Measurements from ENCODE around the gene ACLY.
"Not testable (repeated sequence)": the region's sequence is repeated elsewhere in the genome, so short reads cannot be mapped to it uniquely, and the experiment has no call there.

ACLY gene

GRCh38 chr17:41882756-41883155 is 36.0 kb downstream of the ACLY start:
- H3K27me3 Mint-ChIP-seq, result no peaks in the 10 kb centered on the region
- peaks cover 12% of the 10 kb centered on the region for H3K36me3 Mint-ChIP-seq
- H3K4me3 Mint-ChIP-seq, result no peak overlapping the region
- no peaks in the 10 kb centered on the region for H3K4me1 Mint-ChIP-seq (ENCODE audit: low read depth)
- no peaks in the 10 kb centered on the region for H3K9me3 Mint-ChIP-seq (ENCODE audit: low read depth)
- H3K27ac Mint-ChIP-seq, result no peak overlapping the region

DNA sequence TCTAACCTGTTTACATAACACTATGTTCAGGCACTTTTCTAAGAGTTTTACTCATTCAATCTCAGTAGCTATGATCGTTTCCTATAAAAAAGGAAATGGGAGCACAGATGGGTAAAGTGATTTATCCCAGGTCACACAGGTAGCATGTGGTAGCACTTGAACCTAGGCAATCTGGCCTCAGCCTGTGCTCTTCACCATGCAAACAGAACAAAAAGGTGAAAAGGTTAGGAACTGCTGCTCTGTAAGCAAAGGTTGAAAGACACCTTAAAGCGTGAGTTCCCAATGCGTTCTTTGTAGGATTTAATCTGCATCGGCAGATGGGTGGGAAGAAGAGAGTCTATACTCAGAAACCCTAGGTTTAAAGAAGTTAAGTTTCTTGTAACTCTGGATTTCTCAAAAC is 38.6 kb downstream of the ACLY start:
- Mint-ChIP-seq H3K27ac (peak overlapping the region; percentile 11), H3K4me3 (no peak overlapping the region), H3K36me3 (peaks cover 12% of the 10 kb centered on the region), H3K4me1 (ENCODE audit: low read depth) (no peaks in the 10 kb centered on the region), H3K9me3 (ENCODE audit: low read depth) (no peaks in the 10 kb centered on the region), H3K27me3 (no peaks in the 10 kb centered on the region)

GRCh38 chr17:41874293-41874670 is 44.5 kb downstream of the ACLY start:
- not testable (repeated sequence) for H3K4me1 Mint-ChIP-seq (ENCODE audit: low read depth); H3K27me3 Mint-ChIP-seq; H3K4me3 Mint-ChIP-seq; H3K36me3 Mint-ChIP-seq; H3K27ac Mint-ChIP-seq; H3K9me3 Mint-ChIP-seq (ENCODE audit: low read depth)

DNA sequence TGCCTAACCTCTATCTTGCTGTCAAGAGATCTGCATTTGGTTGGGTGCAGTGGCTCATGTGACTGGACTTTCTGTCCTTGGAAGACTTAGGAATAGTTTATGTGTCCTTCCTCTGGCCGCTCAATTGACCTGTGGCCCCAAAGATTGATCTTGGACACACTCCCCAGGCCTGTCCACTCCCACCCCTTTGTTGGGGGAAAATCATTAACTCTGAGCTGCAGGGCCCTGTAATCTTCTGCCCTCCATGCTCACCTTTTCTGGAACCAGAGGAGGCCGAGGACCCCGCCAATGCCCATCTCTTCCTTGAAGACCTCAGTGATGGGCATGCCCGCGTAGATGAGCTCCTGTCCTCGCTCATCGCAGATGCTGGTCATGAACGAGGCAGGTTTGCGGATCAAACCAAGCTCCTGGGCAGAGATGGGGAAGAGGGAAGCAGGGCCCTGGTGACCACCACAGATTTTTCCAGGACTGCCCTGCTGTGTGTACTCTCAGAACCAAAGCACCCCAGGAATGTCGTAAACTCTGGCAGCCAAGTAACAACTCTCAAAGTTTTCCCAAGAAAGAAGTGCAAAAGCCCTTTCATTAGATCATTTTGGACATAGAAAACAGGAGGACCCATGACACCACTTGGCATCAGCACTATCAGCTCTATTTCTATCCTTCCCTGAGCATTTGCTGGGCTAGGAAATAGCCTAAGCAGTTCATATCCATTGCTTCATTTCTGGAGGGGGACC is 45.0 kb downstream of the ACLY start:
- Mint-ChIP-seq H3K36me3 (peaks cover 11% of the 10 kb centered on the region), H3K4me1 (ENCODE audit: low read depth) (peaks cover 6% of the 10 kb centered on the region), H3K4me3 (no peak overlapping the region)

DNA sequence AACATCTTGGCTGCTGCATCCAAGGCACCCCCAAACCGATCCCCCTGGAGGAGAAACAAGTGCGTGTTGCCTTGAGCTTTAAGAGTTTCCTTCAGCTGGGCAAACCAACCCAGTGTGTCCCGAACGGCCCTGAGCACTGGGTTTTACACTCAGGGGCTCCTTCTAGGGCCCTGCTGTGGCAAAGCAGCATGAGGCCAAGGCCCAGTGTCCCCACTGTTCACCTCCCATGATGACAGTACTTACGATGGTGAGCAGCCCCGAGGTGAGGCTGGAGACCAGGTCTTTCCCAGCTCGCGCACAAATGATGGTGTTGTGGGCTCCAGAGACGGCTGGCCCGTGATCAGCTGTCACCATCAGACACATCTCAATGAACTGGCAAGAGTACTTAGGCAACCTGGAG is 47.0 kb downstream of the ACLY start:
- no peak overlapping the region for H3K4me3 Mint-ChIP-seq
- H3K4me1 Mint-ChIP-seq (ENCODE audit: low read depth), result peaks cover 18% of the 10 kb centered on the region
- H3K36me3 Mint-ChIP-seq, result peaks cover 8% of the 10 kb centered on the region
- no peaks in the 10 kb centered on the region for H3K27me3 Mint-ChIP-seq
- peak overlapping the region; percentile 16 for H3K27ac Mint-ChIP-seq
- H3K9me3 Mint-ChIP-seq (ENCODE audit: low read depth), result no peaks in the 10 kb centered on the region

More for the DNA sequence above, 45.0 kb downstream of the ACLY start:
- Mint-ChIP-seq H3K27ac (peak overlapping the region; percentile 34), H3K27me3 (no peaks in the 10 kb centered on the region), H3K9me3 (ENCODE audit: low read depth) (no peaks in the 10 kb centered on the region)

GRCh38 chr17:41870627-41871026 is 48.1 kb downstream of the ACLY start:
- peaks cover 19% of the 10 kb centered on the region for H3K4me1 Mint-ChIP-seq (ENCODE audit: low read depth)
- peaks cover 8% of the 10 kb centered on the region for H3K36me3 Mint-ChIP-seq
- no peak overlapping the region for H3K4me3 Mint-ChIP-seq
- H3K27ac Mint-ChIP-seq, result no peak overlapping the region
- no peaks in the 10 kb centered on the region for H3K9me3 Mint-ChIP-seq (ENCODE audit: low read depth)
- H3K27me3 Mint-ChIP-seq, result no peaks in the 10 kb centered on the region

- Mint-ChIP-seq H3K36me3 (peaks cover 8% of the 10 kb centered on the region), H3K27me3 (no peaks in the 10 kb centered on the region), H3K4me3 (no peak overlapping the region), H3K27ac (peak overlapping the region; percentile 77), H3K9me3 (ENCODE audit: low read depth) (no peaks in the 10 kb centered on the region), H3K4me1 (ENCODE audit: low read depth) (peaks cover 21% of the 10 kb centered on the region)
Measured at GRCh38 chr17:41870097-41870496, 48.7 kb downstream of the ACLY start.

GRCh38 chr17:41869426-41869825 is 49.3 kb downstream of the ACLY start:
- peaks cover 8% of the 10 kb centered on the region for H3K36me3 Mint-ChIP-seq
- peaks cover 21% of the 10 kb centered on the region for H3K4me1 Mint-ChIP-seq (ENCODE audit: low read depth)
- no peaks in the 10 kb centered on the region for H3K27me3 Mint-ChIP-seq
- H3K9me3 Mint-ChIP-seq (ENCODE audit: low read depth), result no peaks in the 10 kb centered on the region
- H3K27ac Mint-ChIP-seq, result peak overlapping the region; percentile 77
- H3K4me3 Mint-ChIP-seq, result peak overlapping the region; percentile 10

DNA sequence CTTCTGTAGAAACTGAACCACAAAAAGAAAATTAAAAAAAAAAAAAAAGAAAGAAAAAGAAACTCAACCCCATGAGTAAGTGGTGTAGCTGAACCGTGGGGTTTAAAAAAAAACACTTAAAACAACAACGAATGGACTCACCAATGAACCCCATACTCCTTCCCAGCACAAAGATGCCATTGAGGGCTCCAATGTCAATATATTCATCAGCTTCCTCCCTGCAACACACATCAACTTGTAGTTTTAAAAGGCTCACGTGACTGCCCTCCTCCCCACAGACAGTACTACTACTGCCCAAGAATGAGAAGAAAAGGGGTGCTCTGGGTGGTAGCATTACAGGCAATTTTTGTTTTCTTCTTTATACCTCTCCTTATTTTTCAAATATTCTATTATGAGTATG is 50.2 kb downstream of the ACLY start:
- H3K27me3 Mint-ChIP-seq, result no peaks in the 10 kb centered on the region
- H3K36me3 Mint-ChIP-seq, result peaks cover 8% of the 10 kb centered on the region
- no peaks in the 10 kb centered on the region for H3K9me3 Mint-ChIP-seq (ENCODE audit: low read depth)
- peak overlapping the region; percentile 77 for H3K27ac Mint-ChIP-seq
- peaks cover 21% of the 10 kb centered on the region for H3K4me1 Mint-ChIP-seq (ENCODE audit: low read depth)
- H3K4me3 Mint-ChIP-seq, result peak overlapping the region; percentile 25

GRCh38 chr17:41865596-41865893 is 53.2 kb downstream of the ACLY start:
- H3K36me3 Mint-ChIP-seq, result peaks cover 4% of the 10 kb centered on the region
- H3K27ac Mint-ChIP-seq, result peak overlapping the region; percentile 72
- peaks cover 35% of the 10 kb centered on the region for H3K4me1 Mint-ChIP-seq (ENCODE audit: low read depth)
- no peaks in the 10 kb centered on the region for H3K9me3 Mint-ChIP-seq (ENCODE audit: low read depth)
- no peak overlapping the region for H3K4me3 Mint-ChIP-seq
- H3K27me3 Mint-ChIP-seq, result no peaks in the 10 kb centered on the region

- Mint-ChIP-seq H3K36me3 (peaks cover 4% of the 10 kb centered on the region), H3K4me1 (ENCODE audit: low read depth) (peaks cover 40% of the 10 kb centered on the region), H3K9me3 (ENCODE audit: low read depth) (no peaks in the 10 kb centered on the region), H3K4me3 (no peak within 1 kb of the TSS), H3K27me3 (no peaks in the 10 kb centered on the region), H3K27ac (peak within 1 kb of the TSS; percentile 72)
Measured at GRCh38 chr17:41864836-41865595, 53.7 kb downstream of the ACLY start, which contains the start of gene KLHL11. TSS of gene KLHL11 (minus strand) at chr17:41865423. CDS start at chr17:41865370, 53 bp downstream.

GRCh38 chr17:41864498-41864835 is 54.3 kb downstream of the ACLY start:
- no peak overlapping the region for H3K4me3 Mint-ChIP-seq
- no peaks in the 10 kb centered on the region for H3K27me3 Mint-ChIP-seq
- peaks cover 4% of the 10 kb centered on the region for H3K36me3 Mint-ChIP-seq
- peaks cover 45% of the 10 kb centered on the region for H3K4me1 Mint-ChIP-seq (ENCODE audit: low read depth)
- H3K27ac Mint-ChIP-seq, result no peak overlapping the region
- no peaks in the 10 kb centered on the region for H3K9me3 Mint-ChIP-seq (ENCODE audit: low read depth)

GRCh38 chr17:41863074-41863848 is 55.5 kb downstream of the ACLY start:
- Mint-ChIP-seq H3K4me3 (no peak overlapping the region), H3K36me3 (no peaks in the 10 kb centered on the region), H3K27ac (no peak overlapping the region), H3K27me3 (no peaks in the 10 kb centered on the region), H3K4me1 (ENCODE audit: low read depth) (peaks cover 39% of the 10 kb centered on the region), H3K9me3 (ENCODE audit: low read depth) (no peaks in the 10 kb centered on the region)

DNA sequence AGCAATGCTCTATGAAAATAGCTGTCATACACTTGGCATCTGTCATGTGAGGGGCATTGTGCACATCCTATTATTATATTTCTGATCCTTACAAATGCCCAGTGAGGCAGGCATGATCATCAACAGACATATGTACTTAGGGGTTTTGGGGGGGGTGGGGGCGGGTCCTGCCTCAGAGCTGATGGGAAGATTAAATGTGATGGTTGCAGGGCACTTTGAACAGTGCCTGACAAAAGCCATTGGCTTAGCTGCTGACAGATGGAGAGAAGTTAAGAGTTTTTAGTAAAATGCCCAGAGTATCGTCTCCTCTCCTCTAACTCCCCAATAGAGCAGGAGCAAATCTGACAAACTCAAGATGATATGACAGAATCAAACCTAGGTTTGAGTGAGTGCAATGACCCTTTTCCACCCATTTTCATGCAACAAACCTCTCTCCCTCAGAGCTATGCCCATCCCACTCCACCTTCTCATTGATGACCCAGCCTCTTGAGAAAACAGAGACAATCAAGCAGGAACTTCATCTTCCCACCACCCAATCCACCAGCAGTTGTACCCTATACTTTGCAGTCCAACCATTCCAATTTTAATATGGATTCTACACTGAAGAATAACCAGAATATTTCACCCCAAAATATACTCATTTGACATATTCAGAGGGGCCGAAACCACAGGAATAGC is 58.4 kb downstream of the ACLY start:
- Mint-ChIP-seq H3K27me3 (no peaks in the 10 kb centered on the region), H3K27ac (no peak overlapping the region), H3K4me1 (ENCODE audit: low read depth) (peaks cover 34% of the 10 kb centered on the region), H3K4me3 (no peak overlapping the region), H3K9me3 (ENCODE audit: low read depth) (no peaks in the 10 kb centered on the region), H3K36me3 (no peaks in the 10 kb centered on the region)

DNA sequence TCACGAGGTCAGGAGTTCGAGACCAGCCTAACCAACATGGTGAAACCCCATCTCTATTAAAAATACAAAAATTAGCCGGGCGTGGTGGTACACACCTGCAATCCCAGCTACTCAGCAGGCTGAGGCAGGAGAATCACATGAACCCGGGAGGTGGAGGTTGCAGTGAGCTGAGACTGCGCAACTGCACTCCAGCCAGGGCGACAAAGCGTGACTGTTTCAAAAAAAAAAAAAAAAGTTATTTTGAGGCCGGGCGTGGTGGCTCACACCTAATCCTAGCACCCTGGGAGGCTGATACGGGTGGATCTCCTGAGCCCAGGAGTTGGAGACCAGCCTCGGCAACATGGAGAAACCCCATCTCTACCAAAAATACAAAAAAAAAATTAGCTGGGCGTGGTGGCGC is 67.4 kb downstream of the ACLY start:
- H3K36me3 Mint-ChIP-seq; H3K27ac Mint-ChIP-seq; H3K4me3 Mint-ChIP-seq; H3K27me3 Mint-ChIP-seq; H3K9me3 Mint-ChIP-seq (ENCODE audit: low read depth): not testable (repeated sequence)
- peaks cover 44% of the 10 kb centered on the region for H3K4me1 Mint-ChIP-seq (ENCODE audit: low read depth)

All from activated naive CD8-positive, alpha-beta T cell (primary cell).